Peyer's patch (tissue), 4 donors: ENCODE results near the gene SRPK3.

Source experiments
- CTCF ChIP-seq, 6 experiments: fragments of 450-650 bp in 4 of 6; fragments of 200-600 bp in 2 of 6; sonication (generic) in 1 of 6; IDR thresholded peaks; one replicate each; pipeline ENCODE4 v1.5.1; 2017 to 2019; ENCODE audit warnings: antibody characterized with exemption in 6 of 6, mild to moderate bottlenecking in 3 of 6, moderate library complexity in 1 of 6
- POLR2A ChIP-seq, 2 donors: fragments of 450-650 bp; IDR thresholded peaks; one replicate each; pipeline ENCODE4 v1.5.1; 2017; ENCODE audit warnings: antibody characterized with exemption in 2 of 2, mild to moderate bottlenecking in 2 of 2, moderate library complexity in 2 of 2

- no peak for TF ChIP-seq CTCF (IDR thresholded peaks at IDR 0.05)
- no peak for TF ChIP-seq POLR2A (IDR thresholded peaks at IDR 0.05)
Measured at GRCh38 chrX:153812220-153812619, 31.4 kb downstream of the SRPK3 start.
